HepG2 (cell line): Measurements from ENCODE around the gene PARVB. TPM values are rescaled to one million over a fixed set of nuclear protein-coding genes. Genes with fewer than 3 reads are reported as not detected.

Experiments used
- ATAC-seq: fragments of 200-7000 bp; cut with Tn5 transposase; 3 replicates; pipeline ENCODE4 v1.9.1; 2020; ENCODE audit warnings: mild to moderate bottlenecking, moderate library complexity
- BruUV-seq: library from RNA; stranded (reverse); fragments of 400-500 nt; replicated peaks from 2 replicates; lab custom pipeline; 2021; lab: Mats Ljungman, UMichigan
- CTCF ChIA-PET: fragments of 300-600 bp; formaldehyde crosslinking; extraction: SDS; loops from one replicate; lab custom pipeline; 2021; ENCODE audit warnings: low total read pairs, inconsistent platforms, low intra/inter-chr PET ratio; lab: Yijun Ruan, JAX
- POLR2A ChIA-PET: fragments of 350-600 bp; sonication (Branson Sonifier 250); formaldehyde crosslinking; loops from one replicate; lab custom pipeline; 2020; ENCODE audit warnings: antibody characterized with exemption, inconsistent platforms; lab: Yijun Ruan, JAX
- DNase-seq: peaks from one replicate; pipeline ENCODE4 v3.0.0-alpha.2; 2015; ENCODE audit warnings: low spot score
- FAIRE-seq: peaks from 3 replicates; lab custom pipeline; 2011; peaks lifted over from hg19 to GRCh38; lab: Jason Lieb, UNC
- H2AFZ ChIP-seq: one replicate; pipeline ENCODE4 v1.6.1; 2011; ENCODE audit warnings: low read length, inconsistent platforms
- H3K27ac ChIP-seq: fragments of 300-600 bp; 3 replicates; pipeline ENCODE4 v1.8.0; 2011; ENCODE audit warnings: mixed run types, mild to moderate bottlenecking, mixed read lengths, low read length, inconsistent platforms; ENCODE audit not compliant: insufficient read depth; ENCODE audit errors: extremely low read length
- H3K27me3 ChIP-seq, 2 experiments: fragments of 200-600 bp in 1 of 2; 2 replicates in 1 of 2; 3 replicates in 1 of 2; pipeline versions ENCODE4 v1.6.0 to v1.8.0; 2011; ENCODE audit warnings: low read length in 2 of 2, mild to moderate bottlenecking in 2 of 2, moderate library complexity in 2 of 2, inconsistent platforms in 1 of 2; ENCODE audit not compliant: insufficient read depth in 2 of 2, control insufficient read depth in 1 of 2
- H3K36me3 ChIP-seq, 2 experiments: fragments of 200-600 bp in 1 of 2; replicated peaks in 1 of 2; 2 replicates in 1 of 2; 3 replicates in 1 of 2; pipeline versions ENCODE4 v1.5.1 to v1.8.0; 2011; ENCODE audit warnings: low read length in 2 of 2, inconsistent platforms in 1 of 2; ENCODE audit not compliant: insufficient read depth in 2 of 2, control insufficient read depth in 1 of 2
- H3K4me1 ChIP-seq: 2 replicates; pipeline ENCODE4 v1.5.1; 2012; ENCODE audit warnings: low read length, inconsistent platforms; ENCODE audit not compliant: insufficient read depth
- H3K4me2 ChIP-seq: 2 replicates; pipeline ENCODE4 v1.6.0; 2011; ENCODE audit warnings: low read depth, low read length, inconsistent platforms
- H3K4me3 ChIP-seq, 3 experiments: fragments of 200-600 bp in 1 of 3; sonication (generic), shearing (Covaris generic) in 1 of 3; replicated peaks in 1 of 3; 2 replicates each; pipeline ENCODE4 v1.5.1; 2011 to 2016; ENCODE audit warnings: low read length in 3 of 3, inconsistent platforms in 2 of 3, low read depth in 2 of 3, mild to moderate bottlenecking in 2 of 3, control low read depth in 1 of 3, mixed read lengths in 1 of 3; ENCODE audit not compliant: insufficient read depth in 1 of 3
- H3K79me2 ChIP-seq: one replicate; pipeline ENCODE4 v1.6.1; 2011; ENCODE audit warnings: low read length, inconsistent platforms; ENCODE audit not compliant: insufficient read depth
- H3K9ac ChIP-seq: 2 replicates; pipeline ENCODE4 v1.6.0; 2011; ENCODE audit warnings: mild to moderate bottlenecking, low read depth, low read length, inconsistent platforms; ENCODE audit not compliant: insufficient read depth
- H3K9me3 ChIP-seq: 2 replicates; pipeline ENCODE4 v1.5.1; 2012; ENCODE audit warnings: mild to moderate bottlenecking, low read length
- H4K20me1 ChIP-seq: 2 replicates; pipeline ENCODE4 v1.6.0; 2011; ENCODE audit warnings: inconsistent platforms, mild to moderate bottlenecking, low read length, moderate library complexity; ENCODE audit not compliant: insufficient read depth
- EZH2 ChIP-seq: conservative IDR thresholded peaks from 2 replicates; pipeline ENCODE4 v1.6.1; 2012; ENCODE audit warnings: mild to moderate bottlenecking, low read depth, low read length, moderate library complexity
- TARDBP ChIP-seq: sonication (generic); formaldehyde crosslinking; IDR thresholded peaks from 2 replicates; pipeline ENCODE4 v1.8.0; 2022; ENCODE audit warnings: mild to moderate bottlenecking, missing genetic modification reagents
- YEATS2 ChIP-seq: sonication (generic); formaldehyde crosslinking; IDR thresholded peaks from 2 replicates; pipeline ENCODE4 v1.4.0; 2020; ENCODE audit warnings: missing genetic modification reagents, borderline replicate concordance
- ZKSCAN8 ChIP-seq: IDR thresholded peaks from 2 replicates; pipeline ENCODE4 v1.6.1; 2016; ENCODE audit warnings: borderline replicate concordance, missing genetic modification reagents, missing compliant biosample characterization
- ZMYM4 ChIP-seq: sonication (generic); formaldehyde crosslinking; IDR thresholded peaks from 2 replicates; pipeline ENCODE4 v1.8.1; 2023; ENCODE audit warnings: mild to moderate bottlenecking, missing genetic modification reagents
- WGBS: methylation state at CpG from one replicate; pipeline ENCODE4 v1.1.6; 2017; ENCODE audit warnings: low lambda C conversion rate; 5-methylcytosine and 5-hydroxymethylcytosine counted together
- in situ Hi-C: cut with HindIII; loops from 2 replicates; pipeline ENCODE4 v1.10.0; 2017; ENCODE audit warnings: low pct_unique_long_range_greater_than_20kb; ENCODE audit not compliant: extremely low pct_ligation_motif_present
- intact Hi-C: fragments of 100-400 bp; cut with micrococcal nuclease; formaldehyde crosslinking; loops from one replicate; pipeline ENCODE4 v1.10.0; 2022; ENCODE audit not compliant: unreplicated experiment
- polyA plus RNA-seq, 8 experiments: library from polyadenylated mRNA; depleted of rRNA in 3 of 8; stranded (reverse) in 7 of 8; unstranded in 1 of 8; fragments of >200 nt; fragmentation: Illumina TruSeq in 4 of 8; extraction: Trizol in 4 of 8; gene quantifications; 2 replicates each; pipeline versions ENCODE4 v1.2.1 to v1.2.3, GENCODE V29; 2011 to 2016; ENCODE audit warnings: low read depth in 4 of 8, missing spikeins in 1 of 8, mixed read lengths in 1 of 8; ENCODE audit not compliant: insufficient read depth in 1 of 8
- total RNA-seq, 5 experiments: library from RNA; depleted of rRNA; stranded (reverse); fragments of >200 nt; fragmentation: Illumina TruSeq; extraction: Trizol; gene quantifications; 2 replicates each; pipeline ENCODE4 v1.2.3, GENCODE V29; 2016; ENCODE audit warnings: low read depth in 1 of 5
- TF ChIP-seq, protein P1 (sequence below): sonication (generic); formaldehyde crosslinking; IDR thresholded peaks from 2 replicates; pipeline ENCODE4 v1.5.0; 2020; ENCODE audit warnings: mild to moderate bottlenecking, missing genetic modification reagents, borderline replicate concordance

PARVB gene
- total and polyA plus RNA-seq, 2 of the 13 experiments (the other 11 are each of a cell fraction or from before 2014, with no cell fraction given): 0.11 to 0.15 TPM

DNA sequence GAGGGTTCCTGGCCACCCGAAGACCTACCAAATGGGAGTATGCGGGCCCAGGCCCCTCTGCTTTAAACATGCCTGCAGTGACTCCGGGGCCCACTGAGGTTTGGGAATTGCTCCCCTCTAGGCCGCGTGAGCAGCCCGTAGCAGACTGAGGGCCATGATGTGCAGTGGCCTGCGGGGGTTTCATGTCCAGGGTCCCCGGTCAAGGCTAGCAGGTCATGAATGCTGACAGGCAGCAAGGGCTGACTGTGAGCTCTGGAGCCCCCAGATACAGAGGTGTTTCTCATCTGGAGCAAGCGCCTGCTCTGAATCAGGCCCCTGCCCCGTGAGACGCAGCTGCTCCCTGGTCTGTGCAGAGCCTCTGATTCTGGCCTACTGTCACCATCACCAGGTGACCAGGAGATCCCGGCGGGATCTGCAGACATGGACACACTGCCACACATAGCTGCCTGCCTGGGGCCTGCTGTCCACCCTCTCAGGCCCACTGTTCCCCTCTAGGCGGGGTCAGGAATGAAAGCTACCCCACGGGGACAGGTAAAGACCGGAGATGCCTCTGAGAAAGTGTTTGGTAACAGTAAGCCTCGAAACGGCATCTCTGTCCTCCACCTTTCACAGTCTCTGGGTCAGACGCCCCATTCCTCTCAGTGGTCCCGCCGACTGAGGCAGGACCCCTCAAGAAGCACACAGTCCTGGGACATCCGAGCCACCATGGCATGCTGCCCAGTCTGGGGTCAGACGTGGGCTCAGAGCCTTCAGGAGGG lies 73.3 kb downstream of the PARVB start:
- WGBS: no CpG with 5 or more reads among the region's 23 CpGs
- Histone ChIP-seq H3K79me2 (no peaks in the 10 kb centered on the region), H3K36me3 (no peaks in the 10 kb centered on the region), H3K4me1 (peaks cover 7% of the 10 kb centered on the region), H3K4me2 (no peak overlapping the region), H2AFZ (no peak overlapping the region), H3K27ac (no peak overlapping the region), H3K9me3 (no peaks in the 10 kb centered on the region), H4K20me1 (no peaks in the 10 kb centered on the region), H3K9ac (no peak overlapping the region), H3K4me3 (no peak overlapping the region), H3K27me3 (peaks cover 0 to 26% of the 10 kb centered on the region in 2 experiments; a peak in 4 of 5 replicates)
- no TSS peak for BruUV-seq
- ATAC-seq (no peak), FAIRE-seq (no peak), DNase-seq (no peak)
- POLR2A ChIA-PET: no interaction called here
- in situ Hi-C loops: no loop called here
- intact Hi-C loops: no loop called here
- CTCF ChIA-PET: no interaction called here
- TF ChIP-seq ZKSCAN8 (CRISPR knock-in tag): no peak
- TF ChIP-seq EZH2: no peak
- no peak for TF ChIP-seq ZMYM4 (CRISPR knock-in tag)
- no peak for TF ChIP-seq YEATS2 (CRISPR knock-in tag)
- TF ChIP-seq, protein P1, sequence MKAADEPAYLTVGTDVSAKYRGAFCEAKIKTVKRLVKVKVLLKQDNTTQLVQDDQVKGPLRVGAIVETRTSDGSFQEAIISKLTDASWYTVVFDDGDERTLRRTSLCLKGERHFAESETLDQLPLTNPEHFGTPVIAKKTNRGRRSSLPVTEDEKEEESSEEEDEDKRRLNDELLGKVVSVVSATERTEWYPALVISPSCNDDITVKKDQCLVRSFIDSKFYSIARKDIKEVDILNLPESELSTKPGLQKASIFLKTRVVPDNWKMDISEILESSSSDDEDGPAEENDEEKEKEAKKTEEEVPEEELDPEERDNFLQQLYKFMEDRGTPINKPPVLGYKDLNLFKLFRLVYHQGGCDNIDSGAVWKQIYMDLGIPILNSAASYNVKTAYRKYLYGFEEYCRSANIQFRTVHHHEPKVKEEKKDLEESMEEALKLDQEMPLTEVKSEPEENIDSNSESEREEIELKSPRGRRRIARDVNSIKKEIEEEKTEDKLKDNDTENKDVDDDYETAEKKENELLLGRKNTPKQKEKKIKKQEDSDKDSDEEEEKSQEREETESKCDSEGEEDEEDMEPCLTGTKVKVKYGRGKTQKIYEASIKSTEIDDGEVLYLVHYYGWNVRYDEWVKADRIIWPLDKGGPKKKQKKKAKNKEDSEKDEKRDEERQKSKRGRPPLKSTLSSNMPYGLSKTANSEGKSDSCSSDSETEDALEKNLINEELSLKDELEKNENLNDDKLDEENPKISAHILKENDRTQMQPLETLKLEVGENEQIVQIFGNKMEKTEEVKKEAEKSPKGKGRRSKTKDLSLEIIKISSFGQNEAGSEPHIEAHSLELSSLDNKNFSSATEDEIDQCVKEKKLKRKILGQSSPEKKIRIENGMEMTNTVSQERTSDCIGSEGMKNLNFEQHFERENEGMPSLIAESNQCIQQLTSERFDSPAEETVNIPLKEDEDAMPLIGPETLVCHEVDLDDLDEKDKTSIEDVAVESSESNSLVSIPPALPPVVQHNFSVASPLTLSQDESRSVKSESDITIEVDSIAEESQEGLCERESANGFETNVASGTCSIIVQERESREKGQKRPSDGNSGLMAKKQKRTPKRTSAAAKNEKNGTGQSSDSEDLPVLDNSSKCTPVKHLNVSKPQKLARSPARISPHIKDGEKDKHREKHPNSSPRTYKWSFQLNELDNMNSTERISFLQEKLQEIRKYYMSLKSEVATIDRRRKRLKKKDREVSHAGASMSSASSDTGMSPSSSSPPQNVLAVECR (CRISPR knock-in tag): no peak
- no peak for TF ChIP-seq TARDBP
